Liver (tissue), 2 donors: ENCODE measurements around the gene PIK3R3.

ENCODE experiments used
- CTCF ChIP-seq: fragments of 150-350 bp; IDR thresholded peaks from 2 replicates; pipeline ENCODE4 v1.5.1; 2017; ENCODE audit warnings: improper control_type of control experiment, low read depth, low read length; ENCODE audit not compliant: missing input control
- MAX ChIP-seq: IDR thresholded peaks from 2 replicates; pipeline ENCODE4 v1.6.1; 2016; ENCODE audit warnings: antibody characterized with exemption
- REST ChIP-seq: IDR thresholded peaks from 2 replicates; pipeline ENCODE4 v1.6.1; 2016; ENCODE audit warnings: antibody characterized with exemption, mild to moderate bottlenecking
- YY1 ChIP-seq: IDR thresholded peaks from 2 replicates; pipeline ENCODE4 v1.6.1; 2016; ENCODE audit warnings: antibody characterized with exemption, mild to moderate bottlenecking
- donor health status: healthy.

- no peak for TF ChIP-seq CTCF
- no peak for TF ChIP-seq REST
- TF ChIP-seq YY1 = no peak
- no peak for TF ChIP-seq MAX
Measured at GRCh38 chr1:46077644-46078043, 54.8 kb downstream of the PIK3R3 start.
